K562 (cell line): Measurements from ENCODE around the gene CROT. TPM values are rescaled to one million over a fixed set of nuclear protein-coding genes. Genes with fewer than 3 reads are reported as not detected.

Experiments used
- ATF7 ChIP-seq: fragments of 450-650 bp; IDR thresholded peaks from 2 replicates; pipeline ENCODE4 v1.7.1; 2014; ENCODE audit warnings: mild to moderate bottlenecking, moderate library complexity
- CBX1 ChIP-seq: sonication (generic); IDR thresholded peaks from 2 replicates; pipeline ENCODE4 v1.6.1; 2016; ENCODE audit warnings: antibody characterized with exemption, low read depth, mild to moderate bottlenecking
- ETV5 ChIP-seq: sonication (generic); formaldehyde crosslinking; IDR thresholded peaks from 2 replicates; pipeline ENCODE4 v1.4.0; 2020; ENCODE audit warnings: low read depth, mild to moderate bottlenecking, missing genetic modification reagents
- FOS ChIP-seq: IDR thresholded peaks from 3 replicates; pipeline ENCODE4 v1.6.1; 2011; ENCODE audit not compliant: insufficient read length; ENCODE audit errors: extremely low read depth
- FOXJ3 ChIP-seq: sonication (generic); formaldehyde crosslinking; IDR thresholded peaks from 2 replicates; pipeline ENCODE4 v1.4.0; 2020; ENCODE audit warnings: mild to moderate bottlenecking, missing genetic modification reagents
- FOXK2 ChIP-seq, 2 experiments: fragments of 450-650 bp; IDR thresholded peaks in 1 of 2; conservative IDR thresholded peaks in 1 of 2; 2 replicates each; pipeline ENCODE4 v1.6.1; 2016; ENCODE audit warnings: low read depth in 2 of 2, mild to moderate bottlenecking in 1 of 2
- KDM2B ChIP-seq: fragments of 250-450 bp; sonication (Bioruptor Pico); IDR thresholded peaks from 2 replicates; pipeline ENCODE4 v1.8.0; 2021; ENCODE audit warnings: mild to moderate bottlenecking, moderate library complexity
- KLF6 ChIP-seq: fragments of 250-450 bp; sonication (Bioruptor Pico); IDR thresholded peaks from 2 replicates; pipeline ENCODE4 v1.4.0; 2020; ENCODE audit warnings: mild to moderate bottlenecking, moderate library complexity, borderline replicate concordance
- LCOR ChIP-seq: sonication (generic); formaldehyde crosslinking; IDR thresholded peaks from 2 replicates; pipeline ENCODE4 v1.8.0; 2022; ENCODE audit warnings: mild to moderate bottlenecking, missing genetic modification reagents
- POLR2AphosphoS5 ChIP-seq: IDR thresholded peaks from 2 replicates; pipeline ENCODE4 v1.6.1; 2011; ENCODE audit warnings: mild to moderate bottlenecking, low read depth, low read length, moderate library complexity; ENCODE audit not compliant: control insufficient read depth, insufficient read depth
- POLR2B ChIP-seq: fragments of 450-650 bp; IDR thresholded peaks from 2 replicates; pipeline ENCODE4 v1.6.1; 2018; ENCODE audit warnings: low read depth; ENCODE audit not compliant: partially characterized antibody
- RBFOX2 ChIP-seq: fragments of 200-400 bp; formaldehyde crosslinking; IDR thresholded peaks from 2 replicates; pipeline ENCODE4 v1.6.1; 2017; ENCODE audit warnings: low read depth, mild to moderate bottlenecking, low read length, moderate library complexity
- SIN3B ChIP-seq: fragments of 450-650 bp; IDR thresholded peaks from 2 replicates; pipeline ENCODE4 v1.6.1; 2017; ENCODE audit warnings: low read depth, mild to moderate bottlenecking, moderate library complexity
- SMARCE1 ChIP-seq: fragments of 450-650 bp; IDR thresholded peaks from 2 replicates; pipeline ENCODE4 v1.7.1; 2016; ENCODE audit warnings: mild to moderate bottlenecking
- SRF ChIP-seq, 2 experiments: fragments of 250-450, 450-650 bp in 1 of 2; sonication (Bioruptor Pico) in 1 of 2; sonication (generic) in 1 of 2; formaldehyde crosslinking; IDR thresholded peaks; 2 replicates each; pipeline versions ENCODE4 v1.5.0 to v1.5.1; 2020 to 2022; ENCODE audit warnings: mild to moderate bottlenecking in 1 of 2, missing genetic modification reagents in 1 of 2
- TAF1 ChIP-seq: IDR thresholded peaks from 2 replicates; pipeline ENCODE4 v1.6.1; 2011; ENCODE audit warnings: mild to moderate bottlenecking, low read length, moderate library complexity; ENCODE audit not compliant: insufficient read depth, control insufficient read depth, severe bottlenecking; ENCODE audit errors: extremely low read depth
- YY1 ChIP-seq, 3 experiments: IDR thresholded peaks; 2 replicates each; pipeline ENCODE4 v1.6.1; 2011; ENCODE audit warnings: low read length in 2 of 3, mild to moderate bottlenecking in 2 of 3, moderate library complexity in 2 of 3, borderline replicate concordance in 1 of 3, control low read depth in 1 of 3, low read depth in 1 of 3; ENCODE audit not compliant: insufficient read depth in 3 of 3, insufficient replicate concordance in 2 of 3, control insufficient read depth in 1 of 3, insufficient read length in 1 of 3; ENCODE audit errors: extremely low read depth in 1 of 3
- ZBTB7A ChIP-seq: IDR thresholded peaks from 2 replicates; pipeline ENCODE4 v1.6.1; 2011; ENCODE audit warnings: low read depth, mild to moderate bottlenecking, low read length, moderate library complexity, borderline replicate concordance; ENCODE audit not compliant: control insufficient read depth
- ZNF23 ChIP-seq: fragments of 250-450 bp; sonication (Bioruptor Pico); IDR thresholded peaks from 2 replicates; pipeline ENCODE4 v1.4.0; 2020; ENCODE audit warnings: mild to moderate bottlenecking
- ZNF583 ChIP-seq: fragments of 250-450 bp; sonication (Bioruptor Pico); IDR thresholded peaks from 2 replicates; pipeline ENCODE4 v1.4.0; 2020
- polyA plus RNA-seq, 8 experiments: library from polyadenylated mRNA; depleted of rRNA in 4 of 8; stranded (reverse) in 5 of 8; unstranded in 3 of 8; fragments of >200 nt; fragmentation: Nextera tagmentation in 2 of 8; fragmentation: Illumina TruSeq in 1 of 8; extraction: Ambion mirVana in 2 of 8; extraction: Trizol in 1 of 8; gene quantifications; 2 replicates each; pipeline versions ENCODE4 v1.2.1 to v1.2.3, GENCODE V29; 2011 to 2014; ENCODE audit warnings: inconsistent platforms in 1 of 8, missing spikeins in 1 of 8
- total RNA-seq, 7 experiments: library from RNA; depleted of rRNA in 6 of 7; stranded (reverse); fragments of >200 nt in 6 of 7; fragmentation: Illumina TruSeq in 2 of 7; extraction: Trizol in 2 of 7; gene quantifications; 2 replicates each; pipeline versions ENCODE4 v1.2.1 to v1.2.3, GENCODE V29; 2011 to 2021; ENCODE audit warnings: low replicate concordance in 1 of 7
- TF ChIP-seq, protein P1 (sequence below): fragments of 450-650 bp; formaldehyde crosslinking; IDR thresholded peaks from 2 replicates; pipeline ENCODE4 v1.4.0; 2022; ENCODE audit warnings: mild to moderate bottlenecking, moderate library complexity
- TF ChIP-seq, protein P2 (sequence below): sonication (generic); formaldehyde crosslinking; IDR thresholded peaks from 2 replicates; pipeline ENCODE4 v1.8.0; 2022; ENCODE audit warnings: mild to moderate bottlenecking, low read depth, missing genetic modification reagents
- TF ChIP-seq, protein P3 (sequence below): IDR thresholded peaks from 3 replicates; pipeline ENCODE4 v1.6.1; 2011; ENCODE audit warnings: borderline replicate concordance, mild to moderate bottlenecking; ENCODE audit not compliant: insufficient read length, insufficient read depth

CROT gene
- total and polyA plus RNA-seq, 9 of the 15 experiments (the other 6 are each of a cell fraction or from before 2014, with no cell fraction given): 2.5 to 8.1 (median 5.1) TPM

- TF ChIP-seq FOS (peak; percentile 79), ZNF23 (CRISPR knock-in tag) (no peak), FOXK2 (conservative IDR thresholded peaks at IDR 0.05 in 1 of 2, IDR thresholded peaks at IDR 0.05 in 1 of 2; ENCODE audit: low read depth in 2 of 2) (no peak), YY1 (IDR thresholded peaks at IDR 0.05; ENCODE audit: borderline replicate concordance in 1 of 3, control insufficient read depth in 1 of 3, extremely low read depth in 1 of 3, insufficient read depth in 3 of 3, insufficient read length in 1 of 3, insufficient replicate concordance in 2 of 3, low read depth in 1 of 3, low read length in 2 of 3) (peak in 1 of 3 experiments; percentile 4), POLR2B (peak; percentile 47), RBFOX2 (peak; percentile 89), ATF7 (peak; percentile 68; the same call in 1 of the 2 replicates), SMARCE1 (peak; percentile 34; the same call in 1 of the 2 replicates), ZNF583 (CRISPR knock-in tag) (no peak), ETV5 (CRISPR knock-in tag) (no peak), FOXJ3 (CRISPR knock-in tag) (no peak), KDM2B (CRISPR knock-in tag) (no peak), SRF (CRISPR knock-in tag; IDR thresholded peaks at IDR 0.05) (0 out of 4 replicates have a peak, but pooled peaks of 1 of the 2 experiments have one; percentile 18), ZBTB7A (peak; percentile 51), TAF1 (peak; percentile 50), KLF6 (CRISPR knock-in tag) (no peak; the same call in 1 of the 2 replicates), POLR2AphosphoS5 (peak; percentile 39; the same call in 1 of the 2 replicates), CBX1 (0 out of 2 replicates have a peak, but pooled peaks have one; percentile 40), LCOR (CRISPR knock-in tag) (peak; percentile 74; the same call in 1 of the 2 replicates), SIN3B (no peak)
- TF ChIP-seq, protein P1, sequence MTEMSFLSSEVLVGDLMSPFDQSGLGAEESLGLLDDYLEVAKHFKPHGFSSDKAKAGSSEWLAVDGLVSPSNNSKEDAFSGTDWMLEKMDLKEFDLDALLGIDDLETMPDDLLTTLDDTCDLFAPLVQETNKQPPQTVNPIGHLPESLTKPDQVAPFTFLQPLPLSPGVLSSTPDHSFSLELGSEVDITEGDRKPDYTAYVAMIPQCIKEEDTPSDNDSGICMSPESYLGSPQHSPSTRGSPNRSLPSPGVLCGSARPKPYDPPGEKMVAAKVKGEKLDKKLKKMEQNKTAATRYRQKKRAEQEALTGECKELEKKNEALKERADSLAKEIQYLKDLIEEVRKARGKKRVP: no peak
- TF ChIP-seq, protein P2, sequence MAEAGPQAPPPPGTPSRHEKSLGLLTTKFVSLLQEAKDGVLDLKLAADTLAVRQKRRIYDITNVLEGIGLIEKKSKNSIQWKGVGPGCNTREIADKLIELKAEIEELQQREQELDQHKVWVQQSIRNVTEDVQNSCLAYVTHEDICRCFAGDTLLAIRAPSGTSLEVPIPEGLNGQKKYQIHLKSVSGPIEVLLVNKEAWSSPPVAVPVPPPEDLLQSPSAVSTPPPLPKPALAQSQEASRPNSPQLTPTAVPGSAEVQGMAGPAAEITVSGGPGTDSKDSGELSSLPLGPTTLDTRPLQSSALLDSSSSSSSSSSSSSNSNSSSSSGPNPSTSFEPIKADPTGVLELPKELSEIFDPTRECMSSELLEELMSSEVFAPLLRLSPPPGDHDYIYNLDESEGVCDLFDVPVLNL (CRISPR knock-in tag): no peak
- TF ChIP-seq, protein P3, sequence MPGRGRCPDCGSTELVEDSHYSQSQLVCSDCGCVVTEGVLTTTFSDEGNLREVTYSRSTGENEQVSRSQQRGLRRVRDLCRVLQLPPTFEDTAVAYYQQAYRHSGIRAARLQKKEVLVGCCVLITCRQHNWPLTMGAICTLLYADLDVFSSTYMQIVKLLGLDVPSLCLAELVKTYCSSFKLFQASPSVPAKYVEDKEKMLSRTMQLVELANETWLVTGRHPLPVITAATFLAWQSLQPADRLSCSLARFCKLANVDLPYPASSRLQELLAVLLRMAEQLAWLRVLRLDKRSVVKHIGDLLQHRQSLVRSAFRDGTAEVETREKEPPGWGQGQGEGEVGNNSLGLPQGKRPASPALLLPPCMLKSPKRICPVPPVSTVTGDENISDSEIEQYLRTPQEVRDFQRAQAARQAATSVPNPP: no peak
Observed at GRCh38 chr7:87345166-87345927, at the start of gene CROT (continued).
